HEK293T (cell line): ENCODE data around the gene SNAP29.
"Not testable (repeated sequence)": the region's sequence is repeated elsewhere in the genome, so short reads cannot be mapped to it uniquely, and the experiment has no call there.

Experiments
- ARNT ChIP-seq: fragments of 450-650 bp; IDR thresholded peaks from 2 replicates; pipeline ENCODE4 v1.6.1; 2017; ENCODE audit warnings: mild to moderate bottlenecking
- BHLHE40 ChIP-seq: fragments of 450-650 bp; IDR thresholded peaks from 2 replicates; pipeline ENCODE4 v1.6.1; 2016; ENCODE audit warnings: mild to moderate bottlenecking, moderate library complexity, borderline replicate concordance
- ELF4 ChIP-seq: fragments of 450-650 bp; IDR thresholded peaks from 2 replicates; pipeline ENCODE4 v1.6.1; 2017; ENCODE audit warnings: antibody characterized with exemption
- FOXA1 ChIP-seq: fragments of 450-650 bp; IDR thresholded peaks from 2 replicates; pipeline ENCODE4 v1.6.1; 2016; ENCODE audit warnings: mild to moderate bottlenecking
- FOXK2 ChIP-seq: fragments of 450-650 bp; IDR thresholded peaks from 2 replicates; pipeline ENCODE4 v1.6.1; 2016; ENCODE audit warnings: mild to moderate bottlenecking
- FOXM1 ChIP-seq: fragments of 450-650 bp; IDR thresholded peaks from 2 replicates; pipeline ENCODE4 v1.6.1; 2017; ENCODE audit warnings: mild to moderate bottlenecking, borderline replicate concordance
- HDGF ChIP-seq: fragments of 450-650 bp; IDR thresholded peaks from 2 replicates; pipeline ENCODE4 v1.6.1; 2017; ENCODE audit warnings: antibody characterized with exemption, borderline replicate concordance
- L3MBTL2 ChIP-seq: fragments of 450-650 bp; conservative IDR thresholded peaks from 2 replicates; pipeline ENCODE4 v1.6.1; 2016; ENCODE audit warnings: mild to moderate bottlenecking
- NFRKB ChIP-seq: fragments of 450-650 bp; IDR thresholded peaks from 2 replicates; pipeline ENCODE4 v1.6.1; 2016; ENCODE audit warnings: mild to moderate bottlenecking, moderate library complexity
- SP1 ChIP-seq: fragments of 450-650 bp; IDR thresholded peaks from 2 replicates; pipeline ENCODE4 v1.6.1; 2017
- SUZ12 ChIP-seq: fragments of 450-650 bp; IDR thresholded peaks from 2 replicates; pipeline ENCODE4 v1.6.1; 2016; ENCODE audit warnings: mild to moderate bottlenecking
- TARDBP ChIP-seq: fragments of 450-650 bp; IDR thresholded peaks from 2 replicates; pipeline ENCODE4 v1.6.1; 2016
- ZNF384 ChIP-seq: fragments of 450-650 bp; IDR thresholded peaks from 2 replicates; pipeline ENCODE4 v1.6.1; 2016
- TF ChIP-seq, protein P1 (sequence below): fragments of 450-650 bp; IDR thresholded peaks from 2 replicates; pipeline ENCODE4 v1.6.1; 2016

DNA sequence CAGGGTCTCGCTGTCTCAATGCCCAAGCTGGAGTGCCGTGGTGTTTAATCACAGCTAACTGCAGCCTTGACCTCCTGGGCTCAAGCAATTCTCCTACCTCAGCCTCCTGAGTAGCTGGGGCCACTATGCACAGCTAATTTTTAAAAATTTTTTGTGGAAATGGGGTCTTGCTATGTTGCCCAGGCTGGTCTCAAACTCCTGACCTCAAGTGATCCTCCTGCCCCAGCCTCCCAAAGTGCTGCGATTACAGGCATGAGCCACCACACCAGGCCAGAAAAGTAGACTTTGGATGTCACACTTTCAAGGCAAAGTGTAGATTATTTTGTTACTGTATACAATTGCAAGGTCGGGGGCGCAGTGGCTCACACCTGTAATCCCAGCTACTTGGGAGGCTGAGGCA lies 49.9 kb downstream of the SNAP29 start:
- not testable (repeated sequence) for TF ChIP-seq BHLHE40, TARDBP, FOXK2, ELF4, ZNF384, FOXA1, HDGF, SUZ12, FOXM1, SP1, L3MBTL2, ARNT, NFRKB
- TF ChIP-seq, protein P1, sequence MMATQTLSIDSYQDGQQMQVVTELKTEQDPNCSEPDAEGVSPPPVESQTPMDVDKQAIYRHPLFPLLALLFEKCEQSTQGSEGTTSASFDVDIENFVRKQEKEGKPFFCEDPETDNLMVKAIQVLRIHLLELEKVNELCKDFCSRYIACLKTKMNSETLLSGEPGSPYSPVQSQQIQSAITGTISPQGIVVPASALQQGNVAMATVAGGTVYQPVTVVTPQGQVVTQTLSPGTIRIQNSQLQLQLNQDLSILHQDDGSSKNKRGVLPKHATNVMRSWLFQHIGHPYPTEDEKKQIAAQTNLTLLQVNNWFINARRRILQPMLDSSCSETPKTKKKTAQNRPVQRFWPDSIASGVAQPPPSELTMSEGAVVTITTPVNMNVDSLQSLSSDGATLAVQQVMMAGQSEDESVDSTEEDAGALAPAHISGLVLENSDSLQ = not testable (repeated sequence)
